Lower leg skin (tissue), 4 donors: ENCODE results near the gene CNTN4. TPM values are rescaled to one million over a fixed set of nuclear protein-coding genes. Genes with fewer than 3 reads are reported as not detected.

Experiments used
- DNase-seq, 2 donors: peaks; one replicate each; pipeline ENCODE4 v3.0.0-alpha.2; 2019; ENCODE audit warnings: low spot score in 2 of 2
- H3K4me3 ChIP-seq: fragments of 200-600 bp; sonication (generic); 2 replicates; pipeline ENCODE4 v1.5.1; 2017; ENCODE audit warnings: mild to moderate bottlenecking, low read depth; ENCODE audit not compliant: poor library complexity, severe bottlenecking
- CTCF ChIP-seq, 3 donors: fragments of 450-650 bp; IDR thresholded peaks; one replicate each; pipeline ENCODE4 v1.5.1; 2016; ENCODE audit warnings: antibody characterized with exemption in 3 of 3, mild to moderate bottlenecking in 3 of 3, moderate library complexity in 2 of 3
- POLR2A ChIP-seq, 2 donors: fragments of 450-650 bp; IDR thresholded peaks; one replicate each; pipeline ENCODE4 v1.6.1; 2016 to 2017; ENCODE audit warnings: antibody characterized with exemption in 2 of 2, mild to moderate bottlenecking in 1 of 2, moderate library complexity in 1 of 2
- WGBS, 2 donors: methylation state at CpG; one replicate each; pipeline ENCODE4 v1.1.5; 2018; 5-methylcytosine and 5-hydroxymethylcytosine counted together
- intact Hi-C: fragments of 100-400 bp; cut with DNase I; formaldehyde crosslinking; loops from one replicate; pipeline ENCODE4 v1.15.0; 2023; ENCODE audit warnings: low total_unique reads
- total RNA-seq, 4 donors: library from RNA; depleted of rRNA; stranded (reverse); fragments of >200 nt; gene quantifications; one replicate each; pipeline ENCODE4 v1.1.0, GENCODE V29; 2016

The CNTN4 gene
- total RNA-seq, 4 donors from 2014 or later, result 1.8 to 6.1 (median 2.6) TPM

GRCh38 chr3:3082234-3082924 lies 983.7 kb downstream of the CNTN4 start:
- no peak overlapping the region for H3K4me3 ChIP-seq
- intact Hi-C loops, result no loop called here
- TF ChIP-seq CTCF (IDR thresholded peaks at IDR 0.05) (no peak), POLR2A (IDR thresholded peaks at IDR 0.05) (no peak)
- no peak for DNase-seq
- 63 to 78% methylated on average over 2 of the region's 2 CpGs for WGBS, 2 donors

- 80 to 89% methylated on average over 3 of the region's 3 CpGs for WGBS, 2 donors
- intact Hi-C loops, result no loop called here
- DNase-seq, result no peak
- no peak overlapping the region for H3K4me3 ChIP-seq
- TF ChIP-seq POLR2A (IDR thresholded peaks at IDR 0.05) (no peak), CTCF (IDR thresholded peaks at IDR 0.05) (no peak)
These were observed 986.2 kb downstream of the CNTN4 start for GRCh38 chr3:3084890-3085289.

GRCh38 chr3:3085782-3086181 lies 987.1 kb downstream of the CNTN4 start:
- TF ChIP-seq POLR2A (IDR thresholded peaks at IDR 0.05) (no peak), CTCF (IDR thresholded peaks at IDR 0.05) (no peak)
- no peak overlapping the region for H3K4me3 ChIP-seq
- 65 to 79% methylated on average over 6 of the region's 6 CpGs for WGBS, 2 donors
- intact Hi-C loops, result no loop called here
- no peak for DNase-seq

- no peak overlapping the region for H3K4me3 ChIP-seq
- 76 to 79% methylated on average over 6 of the region's 6 CpGs for WGBS, 2 donors
- no peak for TF ChIP-seq POLR2A (IDR thresholded peaks at IDR 0.05)
- TF ChIP-seq CTCF (IDR thresholded peaks at IDR 0.05), result no peak
- DNase-seq, result no peak
- intact Hi-C loops, result no loop called here
These were observed 987.6 kb downstream of the CNTN4 start for GRCh38 chr3:3086239-3086638.

GRCh38 chr3:3087279-3087678 lies 988.6 kb downstream of the CNTN4 start:
- intact Hi-C loops, result no loop called here
- TF ChIP-seq CTCF (IDR thresholded peaks at IDR 0.05) (no peak), POLR2A (IDR thresholded peaks at IDR 0.05) (no peak)
- DNase-seq, result no peak
- no peak overlapping the region for H3K4me3 ChIP-seq
